Stimulated activated memory B cell treated with anti-CD40 and anti-IgM and Interleukin-4, amounts not matched to agents 10 μg/mL and 1 μg/mL and 100 μg/mL, for 72 hours (primary cell): ENCODE results near the gene SMTNL2.

ENCODE experiments used
- ATAC-seq: fragments of 150-1000 bp; cut with Tn5 transposase; 2 replicates; pipeline ENCODE4 v1.10.0; 2021
- H3K27ac Mint-ChIP-seq: one replicate; pipeline ENCODE4 v1.8.0; 2022; ENCODE audit warnings: mild to moderate bottlenecking, mixed read lengths
- H3K27me3 Mint-ChIP-seq: one replicate; pipeline ENCODE4 v1.8.0; 2022; ENCODE audit warnings: mixed read lengths
- H3K36me3 Mint-ChIP-seq: one replicate; pipeline ENCODE4 v1.8.0; 2022; ENCODE audit warnings: mixed read lengths
- H3K4me1 Mint-ChIP-seq: one replicate; pipeline ENCODE4 v1.8.0; 2022; ENCODE audit warnings: mixed read lengths
- H3K4me3 Mint-ChIP-seq: one replicate; pipeline ENCODE4 v1.8.0; 2022; ENCODE audit warnings: mild to moderate bottlenecking, moderate library complexity, mixed read lengths
- H3K9me3 Mint-ChIP-seq: one replicate; pipeline ENCODE4 v1.8.0; 2022; ENCODE audit warnings: mixed read lengths

The SMTNL2 gene

DNA sequence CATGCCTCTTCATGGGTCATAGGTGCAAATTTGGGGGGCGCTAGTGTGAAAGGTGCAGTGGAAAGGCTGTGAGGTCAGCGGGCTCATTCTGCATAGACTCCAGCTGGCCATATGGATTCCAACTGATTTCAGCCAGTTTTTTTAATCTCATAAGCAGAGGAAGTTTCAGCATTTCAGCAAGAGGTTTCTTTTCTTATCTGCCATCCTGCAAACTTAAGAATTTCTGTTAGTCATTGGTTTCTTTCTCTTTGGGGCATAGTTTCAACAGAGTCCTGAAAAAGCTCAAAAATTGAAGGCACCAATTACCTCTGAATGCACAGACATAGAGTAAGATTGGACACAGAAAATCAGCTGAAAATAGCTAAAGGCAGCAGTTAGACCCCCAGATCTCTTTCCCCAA, 73.3 kb downstream of the SMTNL2 start:
- H3K27ac Mint-ChIP-seq: no peak overlapping the region
- no peak overlapping the region for H3K4me3 Mint-ChIP-seq
- H3K36me3 Mint-ChIP-seq: no peaks in the 10 kb centered on the region
- ATAC-seq: no peak
- H3K4me1 Mint-ChIP-seq: peaks cover 7% of the 10 kb centered on the region
- peaks cover 39% of the 10 kb centered on the region for H3K27me3 Mint-ChIP-seq
- H3K9me3 Mint-ChIP-seq: peaks cover 2% of the 10 kb centered on the region
